GM18526 (cell line): ENCODE data around the gene POT1.

Experiments used
- POLR2A ChIP-seq: IDR thresholded peaks from 3 replicates; pipeline ENCODE4 v1.6.1; 2011; ENCODE audit not compliant: insufficient read length; ENCODE audit errors: extremely low read depth

POT1 gene

GRCh38 chr7:124792002-124792401, 137.6 kb downstream of the POT1 start:
- no peak for TF ChIP-seq POLR2A

DNA sequence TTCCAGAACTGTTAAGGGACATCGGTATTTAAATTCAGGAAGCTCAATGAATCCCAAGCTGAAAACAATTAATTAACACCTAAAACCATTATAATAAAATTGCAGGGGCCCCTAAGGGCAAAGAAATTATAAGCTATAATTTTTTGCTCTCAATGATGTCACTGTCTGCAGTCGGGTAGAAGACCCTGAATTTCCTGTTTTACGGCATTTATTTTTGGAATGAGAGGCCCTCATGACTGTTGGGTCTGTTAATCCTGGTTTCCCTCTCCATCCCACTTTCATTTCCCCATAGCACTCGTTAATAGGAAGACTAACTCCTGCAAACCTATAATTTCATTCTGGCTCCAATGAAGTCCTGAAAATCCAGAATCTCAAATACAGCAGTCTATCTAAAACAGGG, 138.2 kb downstream of the POT1 start:
- no peak for TF ChIP-seq POLR2A

DNA sequence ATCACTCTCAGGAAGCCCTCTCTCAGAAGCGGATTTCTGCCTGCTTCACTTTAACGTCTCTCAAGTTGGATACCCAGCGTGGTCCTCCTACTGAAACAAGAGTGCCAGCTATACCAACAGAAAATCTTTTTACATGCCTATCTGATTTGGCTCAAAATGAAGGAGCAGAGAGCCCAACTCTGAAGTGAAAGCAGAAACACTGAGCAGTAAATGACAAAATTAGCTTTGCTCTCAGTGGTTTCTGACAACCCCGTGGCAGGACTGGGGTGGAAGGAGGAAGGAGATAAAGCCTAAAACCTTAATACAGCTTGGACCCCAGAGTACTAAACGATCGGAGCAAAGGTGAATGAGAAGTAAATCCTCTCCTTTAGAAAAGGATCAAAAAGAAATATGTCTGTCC, 139.0 kb downstream of the POT1 start:
- TF ChIP-seq POLR2A = no peak

- no peak for TF ChIP-seq POLR2A
These were observed 143.6 kb downstream of the POT1 start for GRCh38 chr7:124785994-124786393.

DNA sequence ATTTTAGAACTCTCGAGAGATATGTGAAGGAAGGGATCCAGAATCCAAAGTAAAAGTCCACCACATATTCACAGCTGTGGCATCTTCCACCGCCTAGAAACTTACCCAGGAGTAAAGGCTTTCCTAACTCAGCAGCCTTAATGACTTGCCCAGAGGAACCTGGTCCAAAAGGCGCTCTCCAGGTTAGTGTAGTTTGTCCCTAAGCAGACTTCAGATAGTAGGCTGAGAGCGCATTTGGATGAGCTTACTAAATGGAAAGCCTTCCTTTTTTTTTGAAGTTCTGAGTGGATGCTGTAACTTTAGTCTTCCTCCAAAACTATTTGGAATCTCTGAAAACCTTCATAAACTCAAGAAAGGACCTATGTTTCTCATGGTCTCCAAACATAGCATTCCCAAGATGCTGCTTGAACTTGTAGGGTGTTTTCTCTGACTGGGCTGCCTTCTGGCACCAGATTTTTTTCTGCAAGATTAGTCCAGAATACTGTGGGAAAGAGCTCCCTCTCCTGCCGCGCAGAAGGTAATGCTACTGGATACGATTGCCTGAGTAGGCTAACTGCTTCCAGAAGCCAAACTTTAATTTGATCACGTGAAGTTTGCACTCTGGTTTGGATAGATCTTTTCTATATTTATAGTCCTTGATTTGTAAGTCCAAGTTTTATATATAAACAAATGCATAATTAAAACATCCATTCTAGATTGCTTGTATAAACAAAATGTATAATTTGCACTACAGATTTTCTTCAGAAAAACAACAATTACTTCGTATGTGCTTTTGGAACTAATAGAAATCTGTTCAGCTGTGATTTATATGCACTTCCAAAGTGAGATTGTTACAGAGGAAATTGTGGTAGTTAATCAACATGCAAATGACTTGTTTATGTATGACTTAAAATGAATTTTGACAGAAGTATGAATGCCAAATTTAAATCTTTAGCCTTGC, 144.5 kb downstream of the POT1 start:
- TF ChIP-seq POLR2A = no peak

DNA sequence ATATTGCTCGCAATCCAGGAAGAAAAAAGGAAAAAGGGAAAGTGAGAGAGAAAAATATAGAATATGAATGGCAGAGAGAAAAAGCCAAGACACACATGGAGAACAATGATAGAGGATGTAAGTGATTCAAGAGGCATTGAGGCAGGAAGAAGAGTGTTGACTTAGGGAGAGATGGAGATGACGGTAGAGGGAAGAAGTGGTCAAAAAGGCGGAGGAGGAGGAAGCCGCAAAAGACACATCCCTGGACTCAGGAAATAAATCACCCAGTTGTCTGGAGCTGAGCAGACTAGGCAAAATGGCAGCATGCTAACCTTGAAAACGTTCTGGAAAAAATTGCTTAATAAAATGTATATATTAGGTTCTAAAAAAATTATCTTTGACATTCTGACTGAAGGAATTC, 146.4 kb downstream of the POT1 start:
- TF ChIP-seq POLR2A = no peak

GRCh38 chr7:124781907-124782734, 147.5 kb downstream of the POT1 start:
- TF ChIP-seq POLR2A = no peak

- no peak for TF ChIP-seq POLR2A
These were observed 148.2 kb downstream of the POT1 start for GRCh38 chr7:124781418-124781817.

DNA sequence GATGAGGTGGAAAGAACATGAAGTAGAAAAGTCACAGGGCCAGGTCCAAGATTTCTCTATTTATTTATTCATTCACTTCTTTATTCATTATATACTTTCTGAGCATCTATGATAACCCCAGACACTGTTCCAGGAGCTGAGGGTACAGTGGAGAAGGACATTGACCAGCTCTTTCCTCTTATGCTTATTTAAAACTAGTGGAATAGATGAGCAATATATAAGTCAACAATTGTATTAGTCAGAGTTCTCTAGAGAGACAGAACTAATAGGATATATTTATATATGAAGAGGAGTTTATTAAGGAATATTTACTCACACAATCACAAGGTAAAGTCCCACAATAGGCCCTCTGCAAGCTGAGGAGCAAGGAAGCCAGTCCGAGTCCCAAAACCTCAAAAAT, 149.0 kb downstream of the POT1 start:
- no peak for TF ChIP-seq POLR2A

- no peak for TF ChIP-seq POLR2A
These were observed 149.6 kb downstream of the POT1 start for GRCh38 chr7:124780056-124780455.

DNA sequence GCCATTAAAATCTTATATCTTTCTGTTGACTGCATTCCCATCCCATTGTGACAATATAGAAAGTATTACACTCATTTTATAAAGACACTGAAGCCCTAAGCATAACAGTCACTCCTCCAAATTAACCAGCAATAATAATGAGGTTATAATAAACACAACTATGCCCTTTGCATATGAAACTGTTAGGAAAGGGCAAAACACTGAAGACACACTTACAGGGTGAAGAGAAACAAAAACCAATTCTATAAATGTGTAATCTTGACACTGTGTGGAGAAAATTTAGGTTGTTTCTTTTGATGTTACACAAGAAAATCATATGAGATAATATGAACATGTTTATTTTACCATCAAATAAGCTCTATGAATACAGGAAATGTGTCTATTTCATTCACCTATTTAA, 150.0 kb downstream of the POT1 start:
- TF ChIP-seq POLR2A = no peak

DNA sequence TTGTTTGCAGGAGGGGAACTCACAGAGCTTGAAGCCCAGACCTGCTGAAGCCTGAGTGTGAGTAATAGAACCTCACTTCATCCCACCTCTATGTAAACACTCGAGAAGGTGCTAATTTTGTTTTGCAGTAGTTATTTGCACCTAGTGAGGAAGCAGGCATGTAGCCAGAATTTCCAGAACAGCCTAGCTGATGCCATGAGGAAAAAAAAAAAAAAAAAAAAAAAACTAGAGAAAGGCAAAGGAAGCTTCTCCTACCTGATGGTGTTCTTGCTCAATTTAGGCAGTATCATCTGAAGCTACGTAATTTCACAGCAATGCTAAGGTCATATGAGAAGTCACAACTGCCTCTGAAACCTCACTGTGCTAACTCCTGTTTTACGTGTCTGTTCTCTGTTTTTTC, 150.4 kb downstream of the POT1 start:
- no peak for TF ChIP-seq POLR2A

DNA sequence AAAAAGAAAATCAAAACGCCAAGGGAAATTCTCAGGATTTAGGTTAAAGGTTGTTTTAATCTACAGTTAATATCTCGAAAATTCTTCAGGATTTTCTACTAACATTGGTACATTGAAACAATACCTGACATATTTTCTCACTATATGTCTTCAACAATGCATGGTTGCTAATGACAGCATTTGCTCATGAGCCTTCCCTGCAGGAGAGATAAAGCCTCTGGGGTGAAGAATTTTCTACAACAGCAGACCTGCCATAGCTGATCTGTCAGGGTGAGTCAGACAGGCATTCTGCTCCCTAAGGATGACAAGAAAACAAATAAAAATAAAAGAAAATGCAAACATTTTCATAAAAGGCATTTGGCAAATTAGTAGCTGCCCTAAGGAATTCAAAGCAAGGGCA, 152.4 kb downstream of the POT1 start:
- TF ChIP-seq POLR2A = no peak

- no peak for TF ChIP-seq POLR2A
These were observed 153.5 kb downstream of the POT1 start for GRCh38 chr7:124776153-124776552.

DNA sequence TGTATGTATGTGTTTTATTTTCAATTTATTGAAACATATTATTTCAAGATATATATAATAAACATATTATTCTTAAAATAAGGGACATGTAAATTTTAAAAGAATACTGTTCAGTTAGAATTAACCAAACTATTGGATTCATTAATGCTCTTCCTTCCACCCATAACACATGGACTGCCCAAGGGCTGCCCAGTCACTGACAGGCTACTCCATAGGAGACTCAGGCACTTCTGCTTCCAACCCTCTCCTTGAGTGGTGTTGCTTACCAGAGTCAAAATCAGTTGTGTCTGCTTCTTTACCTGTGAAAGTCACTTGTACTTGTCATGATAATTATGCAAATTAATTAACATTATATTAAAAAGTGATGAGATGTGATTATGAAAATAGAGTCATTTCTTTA, 154.2 kb downstream of the POT1 start:
- TF ChIP-seq POLR2A = no peak

- no peak for TF ChIP-seq POLR2A
These were observed 155.7 kb downstream of the POT1 start for GRCh38 chr7:124773938-124774337.
